Neural crest cell (in vitro differentiated cells): Measurements from ENCODE around the gene ENTPD3. TPM values are rescaled to one million over a fixed set of nuclear protein-coding genes. Genes with fewer than 3 reads are reported as not detected.
A peak's percentile ranks its signal among the peaks of the same experiment; 100 is the strongest.
"Not testable (repeated sequence)": the region's sequence is repeated elsewhere in the genome, so short reads cannot be mapped to it uniquely, and the experiment has no call there.

ENCODE experiments used
- DNase-seq: peaks from one replicate; pipeline ENCODE4 v3.0.0; 2021; ENCODE audit warnings: low read depth, mixed read lengths, low spot score
- H3K27ac Mint-ChIP-seq: one replicate; pipeline ENCODE4 v1.8.0; 2021; ENCODE audit warnings: mild to moderate bottlenecking, mixed read lengths; ENCODE audit not compliant: unreplicated experiment
- H3K27me3 Mint-ChIP-seq: 2 replicates; pipeline ENCODE4 v1.8.0; 2021; ENCODE audit warnings: low read depth, mild to moderate bottlenecking, mixed read lengths
- H3K36me3 Mint-ChIP-seq: 2 replicates; pipeline ENCODE4 v1.8.0; 2021; ENCODE audit warnings: low read depth, mild to moderate bottlenecking, mixed read lengths
- H3K4me1 Mint-ChIP-seq: 2 replicates; pipeline ENCODE4 v1.8.0; 2021; ENCODE audit warnings: mixed read lengths
- H3K4me3 Mint-ChIP-seq: one replicate; pipeline ENCODE4 v1.8.0; 2021; ENCODE audit warnings: mild to moderate bottlenecking, mixed read lengths
- H3K9me3 Mint-ChIP-seq: 2 replicates; pipeline ENCODE4 v1.8.0; 2021; ENCODE audit warnings: mixed read lengths
- CTCF ChIP-seq: fragments of 200-600 bp; sonication (generic); conservative IDR thresholded peaks from 2 replicates; pipeline ENCODE4 v1.5.0; 2021; ENCODE audit warnings: antibody characterized with exemption, mild to moderate bottlenecking
- total RNA-seq: library from RNA; stranded (reverse); gene quantifications from 2 replicates; pipeline ENCODE4 v1.2.1, GENCODE V29; 2021

ENTPD3 gene
- total RNA-seq, 1 donor from 2014 or later, result not detected

GRCh38 chr3:40458473-40458872, 71.5 kb downstream of the ENTPD3 start:
- no peak for TF ChIP-seq CTCF
- H3K36me3 Mint-ChIP-seq, result peaks cover 24% of the 10 kb centered on the region
- H3K9me3 Mint-ChIP-seq, result no peaks in the 10 kb centered on the region
- DNase-seq, result no peak
- H3K4me1 Mint-ChIP-seq, result peaks cover 31% of the 10 kb centered on the region
- H3K27me3 Mint-ChIP-seq, result no peaks in the 10 kb centered on the region
- H3K4me3 Mint-ChIP-seq, result peak overlapping the region; percentile 92
- no peak overlapping the region for H3K27ac Mint-ChIP-seq

GRCh38 chr3:40460481-40460880, 73.5 kb downstream of the ENTPD3 start:
- H3K9me3 Mint-ChIP-seq, H3K4me3 Mint-ChIP-seq, H3K27ac Mint-ChIP-seq, DNase-seq, H3K27me3 Mint-ChIP-seq: not testable (repeated sequence)
- peaks cover 37% of the 10 kb centered on the region for H3K36me3 Mint-ChIP-seq
- peaks cover 29% of the 10 kb centered on the region for H3K4me1 Mint-ChIP-seq

- Mint-ChIP-seq H3K27ac (no peak overlapping the region), H3K4me3 (peak overlapping the region; percentile 72), H3K9me3 (no peaks in the 10 kb centered on the region), H3K36me3 (peaks cover 37% of the 10 kb centered on the region), H3K4me1 (peaks cover 24% of the 10 kb centered on the region), H3K27me3 (no peaks in the 10 kb centered on the region)
- no peak for DNase-seq
- TF ChIP-seq CTCF, result no peak
Observed at GRCh38 chr3:40461161-40461560, 74.2 kb downstream of the ENTPD3 start.

GRCh38 chr3:40462838-40463237, 75.9 kb downstream of the ENTPD3 start:
- not testable (repeated sequence) for H3K27me3 Mint-ChIP-seq, DNase-seq, H3K9me3 Mint-ChIP-seq
- Mint-ChIP-seq H3K4me3 (peak overlapping the region; percentile 19), H3K27ac (peak overlapping the region; percentile 27), H3K4me1 (peaks cover 15% of the 10 kb centered on the region), H3K36me3 (peaks cover 42% of the 10 kb centered on the region)

- Mint-ChIP-seq H3K27me3 (no peaks in the 10 kb centered on the region), H3K27ac (no peak overlapping the region), H3K9me3 (no peaks in the 10 kb centered on the region), H3K4me3 (no peak overlapping the region), H3K4me1 (peaks cover 8% of the 10 kb centered on the region), H3K36me3 (peaks cover 39% of the 10 kb centered on the region)
- TF ChIP-seq CTCF, result no peak
- no peak for DNase-seq
Observed at GRCh38 chr3:40463579-40463978, 76.6 kb downstream of the ENTPD3 start.

GRCh38 chr3:40464339-40465110, 77.5 kb downstream of the ENTPD3 start:
- no peak for DNase-seq
- no peaks in the 10 kb centered on the region for H3K4me1 Mint-ChIP-seq
- H3K36me3 Mint-ChIP-seq, result peaks cover 36% of the 10 kb centered on the region
- H3K27ac Mint-ChIP-seq, result no peak overlapping the region
- TF ChIP-seq CTCF, result no peak
- H3K9me3 Mint-ChIP-seq, result no peaks in the 10 kb centered on the region
- no peaks in the 10 kb centered on the region for H3K27me3 Mint-ChIP-seq
- peak overlapping the region; percentile 15 for H3K4me3 Mint-ChIP-seq
